ENCODE data around the gene ATP6V1G2. TPM values are rescaled to one million over a fixed set of nuclear protein-coding genes. Genes with fewer than 3 reads are reported as not detected.

Gene ATP6V1G2
- total and polyA plus RNA-seq, 2 experiments from 2014 or later, result 2.4 to 2.7 TPM

Small RNAs within 50 kb of the gene (small RNA-seq; reads per million reads assigned to genes)
- gene AL663061.1 (ENCODE audit: low replicate concordance) (not detected), gene RF00019 (ENCODE audit: low replicate concordance) (not detected), gene SNORD117 (ENCODE audit: low replicate concordance) (132 reads per million, percentile 99 among the genes with 10 or more reads in this experiment), gene SNORD84 (ENCODE audit: low replicate concordance) (not detected)

Other genes with a start within 250 kb of the ATP6V1G2 start
Only the 30 nearest of the 31 such genes appear.
- 36.1 and 44.3 TPM in 2 replicates for gene HLA-B, start 189.4 kb downstream of the ATP6V1G2 start, total RNA-seq (2014; rRNA removed; shearing (Covaris generic))
- 86.0 and 102 TPM in 2 replicates for gene HLA-B, start 189.4 kb downstream of the ATP6V1G2 start, polyA plus RNA-seq (2016; fragmentation: Nextera tagmentation; extraction: Ambion mirVana)
- gene MICA, start 143.0 kb downstream of the ATP6V1G2 start, total RNA-seq (2014; rRNA removed; shearing (Covaris generic)), result 18.2 and 22.7 TPM in 2 replicates
- 12.7 and 13.4 TPM in 2 replicates for gene MICA, start 143.0 kb downstream of the ATP6V1G2 start, polyA plus RNA-seq (2016; fragmentation: Nextera tagmentation; extraction: Ambion mirVana)
- gene MICB, start 48.5 kb downstream of the ATP6V1G2 start, total RNA-seq (2014; rRNA removed; shearing (Covaris generic)), result 20.8 and 23.8 TPM in 2 replicates
- 8.8 and 9.2 TPM in 2 replicates for gene MICB, start 48.5 kb downstream of the ATP6V1G2 start, polyA plus RNA-seq (2016; fragmentation: Nextera tagmentation; extraction: Ambion mirVana)
- gene MCCD1, start 17.6 kb downstream of the ATP6V1G2 start, total RNA-seq (2014; rRNA removed; shearing (Covaris generic)), result not detected in 2 replicates
- gene MCCD1, start 17.6 kb downstream of the ATP6V1G2 start, polyA plus RNA-seq (2016; fragmentation: Nextera tagmentation; extraction: Ambion mirVana), result not detected in 2 replicates
- gene DDX39B, start 4.6 kb downstream of the ATP6V1G2 start, total RNA-seq (2014; rRNA removed; shearing (Covaris generic)), result 849 and 866 TPM in 2 replicates
- 341 and 357 TPM in 2 replicates for gene DDX39B, start 4.6 kb downstream of the ATP6V1G2 start, polyA plus RNA-seq (2016; fragmentation: Nextera tagmentation; extraction: Ambion mirVana)
- 10.1 and 12.3 TPM in 2 replicates for gene NFKBIL1, start 1.0 kb upstream of the ATP6V1G2 start, total RNA-seq (2014; rRNA removed; shearing (Covaris generic))
- 8.4 and 9.6 TPM in 2 replicates for gene NFKBIL1, start 1.0 kb upstream of the ATP6V1G2 start, polyA plus RNA-seq (2016; fragmentation: Nextera tagmentation; extraction: Ambion mirVana)
- not detected in 2 replicates for gene LTA, start 25.7 kb upstream of the ATP6V1G2 start, total RNA-seq (2014; rRNA removed; shearing (Covaris generic))
- gene LTA, start 25.7 kb upstream of the ATP6V1G2 start, polyA plus RNA-seq (2016; fragmentation: Nextera tagmentation; extraction: Ambion mirVana), result not detected in 2 replicates
- gene TNF, start 29.0 kb upstream of the ATP6V1G2 start, total RNA-seq (2014; rRNA removed; shearing (Covaris generic)), result not detected in 2 replicates
- 0.11 TPM in 1 of 2 replicates, not detected in the other for gene TNF, start 29.0 kb upstream of the ATP6V1G2 start, polyA plus RNA-seq (2016; fragmentation: Nextera tagmentation; extraction: Ambion mirVana)
- gene LTB, start 35.8 kb upstream of the ATP6V1G2 start, total RNA-seq (2014; rRNA removed; shearing (Covaris generic)), result not detected in 2 replicates
- gene LTB, start 35.8 kb upstream of the ATP6V1G2 start, polyA plus RNA-seq (2016; fragmentation: Nextera tagmentation; extraction: Ambion mirVana), result 0.83 and 1.7 TPM in 2 replicates
- not detected in 2 replicates for gene LST1, start 39.7 kb upstream of the ATP6V1G2 start, total RNA-seq (2014; rRNA removed; shearing (Covaris generic))
- gene LST1, start 39.7 kb upstream of the ATP6V1G2 start, polyA plus RNA-seq (2016; fragmentation: Nextera tagmentation; extraction: Ambion mirVana), result 0.37 TPM in 1 of 2 replicates, not detected in the other
- not detected in 2 replicates for gene NCR3, start 46.4 kb upstream of the ATP6V1G2 start, total RNA-seq (2014; rRNA removed; shearing (Covaris generic))
- not detected in 2 replicates for gene NCR3, start 46.4 kb upstream of the ATP6V1G2 start, polyA plus RNA-seq (2016; fragmentation: Nextera tagmentation; extraction: Ambion mirVana)
- gene AIF1, start 68.6 kb upstream of the ATP6V1G2 start, total RNA-seq (2014; rRNA removed; shearing (Covaris generic)), result 6.2 and 13.3 TPM in 2 replicates
- 33.7 and 36.2 TPM in 2 replicates for gene AIF1, start 68.6 kb upstream of the ATP6V1G2 start, polyA plus RNA-seq (2016; fragmentation: Nextera tagmentation; extraction: Ambion mirVana)
- gene PRRC2A, start 74.1 kb upstream of the ATP6V1G2 start, total RNA-seq (2014; rRNA removed; shearing (Covaris generic)), result 223 and 273 TPM in 2 replicates
- gene PRRC2A, start 74.1 kb upstream of the ATP6V1G2 start, polyA plus RNA-seq (2016; fragmentation: Nextera tagmentation; extraction: Ambion mirVana), result 213 and 238 TPM in 2 replicates
- gene BAG6, start 106.1 kb upstream of the ATP6V1G2 start, total RNA-seq (2014; rRNA removed; shearing (Covaris generic)), result 289 and 292 TPM in 2 replicates
- 169 and 183 TPM in 2 replicates for gene BAG6, start 106.1 kb upstream of the ATP6V1G2 start, polyA plus RNA-seq (2016; fragmentation: Nextera tagmentation; extraction: Ambion mirVana)
- 1.2 and 4.2 TPM in 2 replicates for gene APOM, start 109.3 kb upstream of the ATP6V1G2 start, total RNA-seq (2014; rRNA removed; shearing (Covaris generic))
- gene APOM, start 109.3 kb upstream of the ATP6V1G2 start, polyA plus RNA-seq (2016; fragmentation: Nextera tagmentation; extraction: Ambion mirVana), result 10.0 and 10.7 TPM in 2 replicates
- 12.8 and 15.0 TPM in 2 replicates for gene C6orf47, start 114.2 kb upstream of the ATP6V1G2 start, total RNA-seq (2014; rRNA removed; shearing (Covaris generic))
- gene C6orf47, start 114.2 kb upstream of the ATP6V1G2 start, polyA plus RNA-seq (2016; fragmentation: Nextera tagmentation; extraction: Ambion mirVana), result 9.4 TPM in 2 replicates
- 24.6 and 27.1 TPM in 2 replicates for gene GPANK1, start 118.4 kb upstream of the ATP6V1G2 start, total RNA-seq (2014; rRNA removed; shearing (Covaris generic))
- 49.2 and 54.0 TPM in 2 replicates for gene GPANK1, start 118.4 kb upstream of the ATP6V1G2 start, polyA plus RNA-seq (2016; fragmentation: Nextera tagmentation; extraction: Ambion mirVana)
- gene CSNK2B, start 119.5 kb upstream of the ATP6V1G2 start, total RNA-seq (2014; rRNA removed; shearing (Covaris generic)), result 210 and 260 TPM in 2 replicates
- 271 and 282 TPM in 2 replicates for gene CSNK2B, start 119.5 kb upstream of the ATP6V1G2 start, polyA plus RNA-seq (2016; fragmentation: Nextera tagmentation; extraction: Ambion mirVana)
- gene LY6G5B, start 123.4 kb upstream of the ATP6V1G2 start, total RNA-seq (2014; rRNA removed; shearing (Covaris generic)), result 3.8 and 7.9 TPM in 2 replicates
- 8.4 and 8.5 TPM in 2 replicates for gene LY6G5B, start 123.4 kb upstream of the ATP6V1G2 start, polyA plus RNA-seq (2016; fragmentation: Nextera tagmentation; extraction: Ambion mirVana)
- 1.1 TPM in 1 of 2 replicates, not detected in the other for gene LY6G5C, start 134.5 kb upstream of the ATP6V1G2 start, total RNA-seq (2014; rRNA removed; shearing (Covaris generic))
- 2.1 TPM in 2 replicates for gene LY6G5C, start 134.5 kb upstream of the ATP6V1G2 start, polyA plus RNA-seq (2016; fragmentation: Nextera tagmentation; extraction: Ambion mirVana)
- 29.7 and 37.0 TPM in 2 replicates for gene ABHD16A, start 156.7 kb upstream of the ATP6V1G2 start, total RNA-seq (2014; rRNA removed; shearing (Covaris generic))
- 25.9 and 26.9 TPM in 2 replicates for gene ABHD16A, start 156.7 kb upstream of the ATP6V1G2 start, polyA plus RNA-seq (2016; fragmentation: Nextera tagmentation; extraction: Ambion mirVana)
- gene LY6G6F, start 160.3 kb upstream of the ATP6V1G2 start, total RNA-seq (2014; rRNA removed; shearing (Covaris generic)), result not detected in 2 replicates
- not detected in 2 replicates for gene LY6G6F, start 160.3 kb upstream of the ATP6V1G2 start, polyA plus RNA-seq (2016; fragmentation: Nextera tagmentation; extraction: Ambion mirVana)
- gene LY6G6D, start 168.7 kb upstream of the ATP6V1G2 start, total RNA-seq (2014; rRNA removed; shearing (Covaris generic)), result not detected in 2 replicates
- gene LY6G6D, start 168.7 kb upstream of the ATP6V1G2 start, polyA plus RNA-seq (2016; fragmentation: Nextera tagmentation; extraction: Ambion mirVana), result not detected in 2 replicates
- gene LY6G6C, start 175.1 kb upstream of the ATP6V1G2 start, total RNA-seq (2014; rRNA removed; shearing (Covaris generic)), result not detected in 2 replicates
- 0.23 TPM in 1 of 2 replicates, not detected in the other for gene LY6G6C, start 175.1 kb upstream of the ATP6V1G2 start, polyA plus RNA-seq (2016; fragmentation: Nextera tagmentation; extraction: Ambion mirVana)
- not detected in 2 replicates for gene MPIG6B, start 176.8 kb upstream of the ATP6V1G2 start, total RNA-seq (2014; rRNA removed; shearing (Covaris generic))
- 0.12 and 0.13 TPM in 2 replicates for gene MPIG6B, start 176.8 kb upstream of the ATP6V1G2 start, polyA plus RNA-seq (2016; fragmentation: Nextera tagmentation; extraction: Ambion mirVana)
- gene DDAH2, start 182.7 kb upstream of the ATP6V1G2 start, total RNA-seq (2014; rRNA removed; shearing (Covaris generic)), result 58.7 and 62.2 TPM in 2 replicates
- 65.0 and 65.1 TPM in 2 replicates for gene DDAH2, start 182.7 kb upstream of the ATP6V1G2 start, polyA plus RNA-seq (2016; fragmentation: Nextera tagmentation; extraction: Ambion mirVana)
- gene CLIC1, start 189.9 kb upstream of the ATP6V1G2 start, total RNA-seq (2014; rRNA removed; shearing (Covaris generic)), result 226 and 269 TPM in 2 replicates
- 269 and 296 TPM in 2 replicates for gene CLIC1, start 189.9 kb upstream of the ATP6V1G2 start, polyA plus RNA-seq (2016; fragmentation: Nextera tagmentation; extraction: Ambion mirVana)
- 23.9 and 27.2 TPM in 2 replicates for gene MSH5, start 193.4 kb upstream of the ATP6V1G2 start, total RNA-seq (2014; rRNA removed; shearing (Covaris generic))
- 12.1 and 12.8 TPM in 2 replicates for gene MSH5, start 193.4 kb upstream of the ATP6V1G2 start, polyA plus RNA-seq (2016; fragmentation: Nextera tagmentation; extraction: Ambion mirVana)
- gene SAPCD1, start 216.0 kb upstream of the ATP6V1G2 start, total RNA-seq (2014; rRNA removed; shearing (Covaris generic)), result 3.9 TPM in 1 of 2 replicates, not detected in the other
- 4.5 and 5.0 TPM in 2 replicates for gene SAPCD1, start 216.0 kb upstream of the ATP6V1G2 start, polyA plus RNA-seq (2016; fragmentation: Nextera tagmentation; extraction: Ambion mirVana)
- 0.07 and 0.12 TPM in 2 replicates for gene VWA7, start 230.7 kb upstream of the ATP6V1G2 start, total RNA-seq (2014; rRNA removed; shearing (Covaris generic))
- gene VWA7, start 230.7 kb upstream of the ATP6V1G2 start, polyA plus RNA-seq (2016; fragmentation: Nextera tagmentation; extraction: Ambion mirVana), result 0.36 and 0.75 TPM in 2 replicates

All from GM23338 (cell line).